AG09309 (cell line): ENCODE measurements around the gene ZNF580.

Experiments
- DNase-seq: peaks from one replicate; pipeline ENCODE4 v3.0.0-alpha.2; 2010; ENCODE audit warnings: low read depth
- H3K4me3 ChIP-seq: 2 replicates; pipeline ENCODE4 v1.5.1; 2011; ENCODE audit warnings: mild to moderate bottlenecking, low read depth, low read length, moderate library complexity; ENCODE audit not compliant: control insufficient read depth
- TF ChIP-seq, protein P1 (sequence below): IDR thresholded peaks from 2 replicates; pipeline ENCODE4 v1.5.1; 2011; ENCODE audit warnings: mild to moderate bottlenecking, low read depth, low read length, inconsistent platforms; ENCODE audit not compliant: insufficient read depth, control insufficient read depth; ENCODE audit errors: missing control alignments

The ZNF580 gene

DNA sequence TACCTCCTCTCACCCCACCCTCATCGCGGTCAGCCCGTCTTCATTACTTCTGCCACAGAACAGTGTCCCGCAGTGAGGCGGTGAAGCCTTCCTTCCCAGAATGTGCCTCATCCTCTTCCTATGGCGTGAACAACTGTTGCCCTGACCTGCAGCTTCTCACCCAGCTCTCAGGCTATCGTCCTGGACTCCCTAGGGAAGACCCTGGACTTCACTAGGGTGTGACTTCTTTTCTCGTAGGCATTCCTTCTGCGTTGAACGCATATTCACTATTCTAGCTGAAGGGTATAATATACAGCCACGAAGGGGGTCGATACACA, 34.4 kb upstream of the ZNF580 start:
- DNase-seq, result no peak
- peak overlapping the region; percentile 85 for H3K4me3 ChIP-seq
- TF ChIP-seq, protein P1, sequence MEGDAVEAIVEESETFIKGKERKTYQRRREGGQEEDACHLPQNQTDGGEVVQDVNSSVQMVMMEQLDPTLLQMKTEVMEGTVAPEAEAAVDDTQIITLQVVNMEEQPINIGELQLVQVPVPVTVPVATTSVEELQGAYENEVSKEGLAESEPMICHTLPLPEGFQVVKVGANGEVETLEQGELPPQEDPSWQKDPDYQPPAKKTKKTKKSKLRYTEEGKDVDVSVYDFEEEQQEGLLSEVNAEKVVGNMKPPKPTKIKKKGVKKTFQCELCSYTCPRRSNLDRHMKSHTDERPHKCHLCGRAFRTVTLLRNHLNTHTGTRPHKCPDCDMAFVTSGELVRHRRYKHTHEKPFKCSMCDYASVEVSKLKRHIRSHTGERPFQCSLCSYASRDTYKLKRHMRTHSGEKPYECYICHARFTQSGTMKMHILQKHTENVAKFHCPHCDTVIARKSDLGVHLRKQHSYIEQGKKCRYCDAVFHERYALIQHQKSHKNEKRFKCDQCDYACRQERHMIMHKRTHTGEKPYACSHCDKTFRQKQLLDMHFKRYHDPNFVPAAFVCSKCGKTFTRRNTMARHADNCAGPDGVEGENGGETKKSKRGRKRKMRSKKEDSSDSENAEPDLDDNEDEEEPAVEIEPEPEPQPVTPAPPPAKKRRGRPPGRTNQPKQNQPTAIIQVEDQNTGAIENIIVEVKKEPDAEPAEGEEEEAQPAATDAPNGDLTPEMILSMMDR, result no peak

GRCh38 chr19:55606817-55607216, 34.0 kb upstream of the ZNF580 start:
- DNase-seq, result no peak
- peak overlapping the region; percentile 85 for H3K4me3 ChIP-seq
- TF ChIP-seq, protein P1, result no peak

- H3K4me3 ChIP-seq, result no peak overlapping the region
- DNase-seq, result no peak
Measured at GRCh38 chr19:55609326-55609725, 31.5 kb upstream of the ZNF580 start.

DNA sequence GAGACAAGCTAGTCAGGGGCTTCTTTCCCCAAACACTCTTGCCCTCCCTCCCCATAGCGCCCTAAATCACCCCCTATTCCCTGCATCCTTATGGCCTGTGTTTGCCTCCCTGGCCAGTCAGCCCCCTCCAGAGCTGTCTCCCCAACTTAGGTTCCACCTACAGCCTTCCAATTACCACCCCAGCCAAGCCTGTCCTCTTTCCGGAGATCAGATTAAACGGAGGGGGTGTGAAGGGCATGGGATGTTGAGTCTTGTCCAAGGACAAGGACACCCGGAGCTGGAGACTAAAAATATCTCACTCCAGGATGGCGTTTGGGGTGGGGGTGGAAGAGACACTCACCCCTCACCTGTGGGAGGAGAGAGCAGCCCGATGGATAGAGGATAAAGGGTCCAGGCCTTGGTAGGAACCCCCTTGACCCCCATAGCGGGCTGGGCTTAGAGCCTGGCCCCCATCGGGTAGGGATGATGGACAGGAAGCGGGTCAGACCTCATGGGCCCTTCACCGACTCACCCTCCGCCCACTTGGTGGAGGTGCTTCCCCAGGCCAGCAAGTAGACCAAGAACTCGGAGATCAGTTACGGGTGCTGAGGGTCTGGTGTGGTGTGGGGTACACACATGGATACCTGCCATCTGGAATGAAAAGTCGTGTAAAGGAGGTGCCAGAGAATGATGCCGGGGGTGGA, 29.4 kb upstream of the ZNF580 start:
- DNase-seq, result no peak
- H3K4me3 ChIP-seq, result no peak overlapping the region
- TF ChIP-seq, protein P1, result no peak

More at GRCh38 chr19:55609326-55609725, 31.5 kb upstream of the ZNF580 start:
- TF ChIP-seq, protein P1, result no peak

DNA sequence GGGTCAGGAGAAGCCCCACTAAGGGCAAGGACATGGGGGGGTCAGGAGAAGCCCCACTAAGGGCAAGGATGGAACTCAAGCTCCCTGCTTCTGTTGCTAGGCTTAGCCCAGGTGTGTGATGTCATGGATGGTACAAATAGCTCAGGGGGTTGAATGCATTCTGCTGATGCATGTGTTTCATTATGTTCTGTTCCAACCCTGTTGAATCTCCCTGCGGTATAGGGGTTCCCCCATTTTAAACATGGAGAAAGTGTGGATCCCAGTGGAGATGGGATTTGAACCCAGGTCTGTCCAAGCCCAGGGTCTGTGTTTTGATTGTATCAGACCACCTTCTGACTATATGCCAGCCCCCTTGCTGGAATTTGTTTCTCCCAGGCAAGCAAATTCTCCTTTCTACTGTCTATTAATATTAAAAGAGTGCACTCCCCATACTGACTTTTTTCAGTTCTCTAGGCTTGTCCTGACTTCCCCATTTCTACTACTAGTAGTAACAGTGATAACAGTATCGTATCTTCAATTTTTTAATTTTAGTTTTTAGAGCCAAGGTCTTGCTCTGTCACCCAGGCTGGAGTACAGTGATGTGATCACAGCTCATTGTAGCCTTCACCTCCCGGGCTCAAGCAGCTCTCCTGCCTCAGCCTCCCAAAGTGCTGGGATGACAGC, 28.7 kb upstream of the ZNF580 start:
- DNase-seq, result no peak
- TF ChIP-seq, protein P1, result no peak
- H3K4me3 ChIP-seq, result no peak overlapping the region

DNA sequence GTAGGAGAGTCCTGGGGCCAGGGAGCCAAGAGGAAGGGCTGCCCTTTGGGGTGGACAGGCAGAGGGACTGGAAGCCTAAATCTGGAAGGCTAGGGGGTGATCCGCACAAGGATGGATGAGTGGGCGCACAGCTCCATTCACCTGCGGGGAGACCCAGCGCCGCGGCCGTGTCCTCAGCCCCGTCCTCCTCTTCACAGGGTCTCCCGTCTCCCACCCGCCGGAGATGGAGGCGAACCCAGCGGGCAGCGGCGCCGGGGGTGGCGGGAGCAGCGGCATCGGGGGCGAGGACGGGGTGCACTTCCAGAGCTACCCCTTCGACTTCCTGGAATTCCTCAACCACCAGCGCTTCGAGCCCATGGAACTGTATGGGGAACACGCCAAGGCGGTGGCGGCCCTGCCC, 27.4 kb upstream of the ZNF580 start:
- DNase-seq, result no peak
- TF ChIP-seq, protein P1, result no peak
- no peak overlapping the region for H3K4me3 ChIP-seq
